Osteoblast (primary cell): ENCODE measurements around the gene MICAL3. TPM values are rescaled to one million over a fixed set of nuclear protein-coding genes. Genes with fewer than 3 reads are reported as not detected.

Experiments
- DNase-seq: peaks from one replicate; pipeline ENCODE4 v3.0.0; 2011; ENCODE audit warnings: low spot score, mixed read lengths; ENCODE audit not compliant: insufficient read length; ENCODE audit errors: missing footprints
- H2AFZ ChIP-seq: 2 replicates; pipeline ENCODE4 v1.6.0; 2011; ENCODE audit warnings: mild to moderate bottlenecking, low read length
- H3K27ac ChIP-seq: 2 replicates; pipeline ENCODE4 v1.5.1; 2011; ENCODE audit warnings: mild to moderate bottlenecking, low read depth, low read length, moderate library complexity
- H3K27me3 ChIP-seq: 2 replicates; pipeline ENCODE4 v1.6.0; 2012; ENCODE audit warnings: mild to moderate bottlenecking, control low read depth, inconsistent platforms, low read length, moderate library complexity; ENCODE audit not compliant: insufficient read depth
- H3K36me3 ChIP-seq: 2 replicates; pipeline ENCODE4 v1.5.1; 2011; ENCODE audit warnings: mild to moderate bottlenecking, low read length, control low read depth, moderate library complexity; ENCODE audit not compliant: insufficient read depth
- H3K4me1 ChIP-seq: 2 replicates; pipeline ENCODE4 v1.5.1; 2011; ENCODE audit warnings: mild to moderate bottlenecking, low read length, control low read depth, moderate library complexity; ENCODE audit not compliant: insufficient read depth
- H3K4me2 ChIP-seq: 2 replicates; pipeline ENCODE4 v1.6.0; 2011; ENCODE audit warnings: mild to moderate bottlenecking, low read length; ENCODE audit not compliant: insufficient read depth
- H3K4me3 ChIP-seq: fragments of 200-600 bp; sonication (generic); 3 replicates; pipeline ENCODE4 v1.5.1; 2012; ENCODE audit warnings: mild to moderate bottlenecking, low read length, inconsistent platforms; ENCODE audit not compliant: insufficient read depth
- H3K79me2 ChIP-seq: 2 replicates; pipeline ENCODE4 v1.6.0; 2012; ENCODE audit warnings: mild to moderate bottlenecking, low read length, control low read depth, inconsistent platforms; ENCODE audit not compliant: insufficient read depth
- H3K9me3 ChIP-seq: 2 replicates; pipeline ENCODE4 v1.5.1; 2011; ENCODE audit warnings: low read depth, low read length, control low read depth
- H4K20me1 ChIP-seq: 2 replicates; pipeline ENCODE4 v1.6.0; 2012; ENCODE audit warnings: mild to moderate bottlenecking, low read length, control low read depth; ENCODE audit not compliant: insufficient read depth
- total RNA-seq: library from RNA; depleted of rRNA; stranded (reverse); fragments of >200 nt; gene quantifications from 2 replicates; pipeline ENCODE4 v1.2.3, GENCODE V29; 2012
- TF ChIP-seq, protein P1 (sequence below): IDR thresholded peaks from 2 replicates; pipeline ENCODE4 v1.5.1; 2011; ENCODE audit warnings: mild to moderate bottlenecking, low read depth, low read length, moderate library complexity; ENCODE audit errors: extremely low read depth

The MICAL3 gene
- total RNA-seq, 1 donor = 35.1 TPM

DNA sequence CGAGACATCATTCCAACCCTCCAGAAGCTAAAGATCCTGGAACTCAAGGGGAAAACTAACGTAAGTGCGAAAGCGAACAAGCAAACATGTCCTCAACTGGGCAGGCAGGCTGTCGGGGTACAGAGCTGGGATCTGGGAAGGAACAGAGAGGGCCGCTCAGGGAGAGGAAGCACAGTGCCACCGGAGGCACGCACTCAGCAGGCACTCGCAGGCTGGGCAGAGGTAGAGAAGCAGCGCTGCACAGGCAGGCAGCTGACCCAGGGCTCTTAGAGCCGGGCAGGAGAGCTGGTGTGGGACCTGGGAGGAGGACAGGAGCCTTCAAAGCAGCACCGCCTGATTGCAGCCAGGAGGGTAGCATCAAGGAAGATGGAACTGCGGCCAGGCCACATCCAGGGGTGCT is 62.2 kb downstream of the MICAL3 start:
- no peak overlapping the region for H3K4me3 ChIP-seq
- no peaks in the 10 kb centered on the region for H3K27me3 ChIP-seq
- TF ChIP-seq, protein P1, sequence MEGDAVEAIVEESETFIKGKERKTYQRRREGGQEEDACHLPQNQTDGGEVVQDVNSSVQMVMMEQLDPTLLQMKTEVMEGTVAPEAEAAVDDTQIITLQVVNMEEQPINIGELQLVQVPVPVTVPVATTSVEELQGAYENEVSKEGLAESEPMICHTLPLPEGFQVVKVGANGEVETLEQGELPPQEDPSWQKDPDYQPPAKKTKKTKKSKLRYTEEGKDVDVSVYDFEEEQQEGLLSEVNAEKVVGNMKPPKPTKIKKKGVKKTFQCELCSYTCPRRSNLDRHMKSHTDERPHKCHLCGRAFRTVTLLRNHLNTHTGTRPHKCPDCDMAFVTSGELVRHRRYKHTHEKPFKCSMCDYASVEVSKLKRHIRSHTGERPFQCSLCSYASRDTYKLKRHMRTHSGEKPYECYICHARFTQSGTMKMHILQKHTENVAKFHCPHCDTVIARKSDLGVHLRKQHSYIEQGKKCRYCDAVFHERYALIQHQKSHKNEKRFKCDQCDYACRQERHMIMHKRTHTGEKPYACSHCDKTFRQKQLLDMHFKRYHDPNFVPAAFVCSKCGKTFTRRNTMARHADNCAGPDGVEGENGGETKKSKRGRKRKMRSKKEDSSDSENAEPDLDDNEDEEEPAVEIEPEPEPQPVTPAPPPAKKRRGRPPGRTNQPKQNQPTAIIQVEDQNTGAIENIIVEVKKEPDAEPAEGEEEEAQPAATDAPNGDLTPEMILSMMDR = no peak
- H3K27ac ChIP-seq = no peak overlapping the region
- peaks cover 20% of the 10 kb centered on the region for H4K20me1 ChIP-seq
- H3K4me2 ChIP-seq = no peak overlapping the region
- peaks cover 16% of the 10 kb centered on the region for H3K4me1 ChIP-seq
- H3K9me3 ChIP-seq = no peaks in the 10 kb centered on the region
- peaks cover 5% of the 10 kb centered on the region for H3K36me3 ChIP-seq
- no peak for DNase-seq
- H2AFZ ChIP-seq = no peak overlapping the region
- peaks cover 92% of the 10 kb centered on the region for H3K79me2 ChIP-seq

DNA sequence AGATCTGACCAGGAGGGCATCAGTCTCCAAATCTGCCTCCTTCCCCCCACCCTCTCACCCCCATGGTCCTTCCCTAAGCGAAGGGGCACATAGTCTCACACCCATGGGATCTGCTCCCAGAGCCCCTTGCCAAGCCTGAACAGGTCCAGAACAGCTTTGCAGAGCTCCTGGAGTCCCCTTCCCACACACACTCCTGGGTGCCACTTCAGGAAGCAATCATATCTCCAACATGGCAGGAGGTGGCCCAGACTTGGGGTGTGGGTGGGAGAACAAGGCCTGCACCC is 63.0 kb downstream of the MICAL3 start:
- Histone ChIP-seq H3K36me3 (peaks cover 5% of the 10 kb centered on the region), H3K4me3 (no peak overlapping the region), H3K9me3 (no peaks in the 10 kb centered on the region), H3K4me2 (no peak overlapping the region), H2AFZ (no peak overlapping the region), H3K27ac (no peak overlapping the region), H3K4me1 (peaks cover 15% of the 10 kb centered on the region), H3K27me3 (no peaks in the 10 kb centered on the region), H3K79me2 (peaks cover 92% of the 10 kb centered on the region), H4K20me1 (peaks cover 23% of the 10 kb centered on the region)
- TF ChIP-seq, protein P1 = no peak
- no peak for DNase-seq

DNA sequence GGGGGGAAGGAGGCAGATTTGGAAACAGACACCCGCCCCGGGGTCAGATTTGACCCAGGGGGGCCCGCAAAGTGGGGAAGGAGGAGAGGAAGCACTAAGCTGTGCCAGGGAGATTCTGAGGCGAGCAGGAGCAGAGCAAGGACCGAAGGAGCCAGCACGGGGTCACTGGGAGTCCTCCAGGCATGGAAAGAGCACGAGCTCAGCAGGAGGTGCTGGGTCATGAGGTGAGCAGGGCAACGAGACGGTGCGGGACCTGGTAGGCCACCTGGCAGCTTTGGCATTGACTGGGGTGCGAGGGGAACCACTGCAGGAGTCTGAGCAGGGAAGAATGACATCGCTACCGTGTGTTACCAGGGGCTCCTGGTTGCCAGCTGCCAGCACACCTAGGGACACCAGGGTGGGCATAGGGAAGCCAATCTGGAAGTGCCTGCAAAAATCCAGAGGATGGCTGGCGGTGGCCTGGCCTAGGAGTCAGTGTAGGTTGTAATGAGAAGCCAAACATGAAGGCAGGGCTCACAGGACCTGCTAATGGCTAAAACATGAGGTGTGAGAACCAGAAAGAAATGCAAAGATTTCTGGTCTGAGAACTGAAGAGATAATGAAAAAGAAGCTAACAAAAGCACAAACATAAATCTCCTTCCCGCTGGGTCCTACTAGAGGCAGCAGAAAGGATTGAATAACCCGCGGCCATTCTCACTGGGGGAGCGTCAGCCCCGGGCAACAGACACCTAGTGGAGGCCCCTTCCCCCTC is 63.5 kb downstream of the MICAL3 start:
- no peak overlapping the region for H3K4me2 ChIP-seq
- H3K79me2 ChIP-seq = peaks cover 90% of the 10 kb centered on the region
- no peak for DNase-seq
- peaks cover 14% of the 10 kb centered on the region for H3K4me1 ChIP-seq
- no peak overlapping the region for H3K27ac ChIP-seq
- H3K4me3 ChIP-seq = no peak overlapping the region
- H4K20me1 ChIP-seq = peaks cover 26% of the 10 kb centered on the region
- H3K9me3 ChIP-seq = no peaks in the 10 kb centered on the region
- H2AFZ ChIP-seq = no peak overlapping the region
- H3K36me3 ChIP-seq = peaks cover 5% of the 10 kb centered on the region
- no peaks in the 10 kb centered on the region for H3K27me3 ChIP-seq
- TF ChIP-seq, protein P1 = no peak

DNA sequence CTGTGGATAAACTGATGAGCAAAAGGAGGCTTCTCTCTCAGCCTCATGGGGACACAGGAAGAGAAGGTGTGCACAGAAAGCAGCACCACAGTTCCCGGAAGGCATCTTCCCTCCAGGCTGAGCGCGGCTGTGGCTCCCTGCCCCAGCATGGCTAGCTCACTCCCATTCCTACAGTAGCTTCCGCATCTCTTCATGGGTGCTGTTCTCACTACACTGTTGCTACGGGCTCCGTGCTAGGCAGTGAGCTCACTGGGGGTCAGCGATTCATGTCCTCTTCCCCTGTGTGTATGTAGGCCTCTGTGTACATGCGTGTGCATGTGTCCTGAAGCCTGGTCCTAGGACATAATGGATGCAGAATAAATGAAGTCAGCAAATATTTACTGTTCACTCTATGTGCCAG is 64.3 kb downstream of the MICAL3 start:
- Histone ChIP-seq H3K36me3 (peaks cover 5% of the 10 kb centered on the region), H3K4me2 (no peak overlapping the region), H3K4me1 (peaks cover 14% of the 10 kb centered on the region), H3K4me3 (no peak overlapping the region), H3K79me2 (peaks cover 90% of the 10 kb centered on the region), H3K9me3 (no peaks in the 10 kb centered on the region), H4K20me1 (peaks cover 32% of the 10 kb centered on the region), H3K27me3 (no peaks in the 10 kb centered on the region), H3K27ac (no peak overlapping the region), H2AFZ (no peak overlapping the region)
- TF ChIP-seq, protein P1 = no peak
- no peak for DNase-seq
